Measurements from ENCODE around the gene UTP4.

Gene UTP4

GRCh38 chr16:69105501-69106361 is 26.7 kb upstream of the UTP4 start, which contains the start of gene HAS3:
Gene HAS3, plus strand, starts transcription at chr16:69105653. Its CDS starts 3,743 bp downstream, at chr16:69109396.
- no peak within 1 kb of the TSS for H2BK120ac ChIP-seq (ENCODE audit: low read depth, low read length)
- H3K4me2 ChIP-seq (ENCODE audit: insufficient read depth, low read length, poor library complexity, severe bottlenecking), result peak within 1 kb of the TSS; percentile 99
- WGBS, 2 donors (ENCODE audit: extremely low coverage in 2 of 2, insufficient read length in 2 of 2, insufficient replicate concordance in 1 of 2), result no CpG with 5 or more reads among the region's 80 CpGs
- H3K79me1 ChIP-seq (ENCODE audit: low read depth, low read length), result peaks cover 13% of the 10 kb centered on the region
- peak within 1 kb of the TSS; percentile 42 for H3K27ac ChIP-seq (replicated peaks; ENCODE audit: low read length)
- H3K9me3 ChIP-seq (replicated peaks in 1 of 2; ENCODE audit: control insufficient read depth in 2 of 2, insufficient read depth in 1 of 2, low read depth in 1 of 2, low read length in 2 of 2), result no peaks in the 10 kb centered on the region
- H3K4ac ChIP-seq (ENCODE audit: low read length), result no peak within 1 kb of the TSS
- H3K4me1 ChIP-seq (ENCODE audit: control insufficient read depth in 2 of 2, insufficient read depth in 1 of 2, low read depth in 1 of 2, low read length in 2 of 2), result peaks cover 15 to 16% of the 10 kb centered on the region in 2 donors
- peak; percentile 70 for DNase-seq (ENCODE audit: low spot score)
- H2BK12ac ChIP-seq (ENCODE audit: low read length), result peak within 1 kb of the TSS; percentile 63
- H2AFZ ChIP-seq (ENCODE audit: low read length), result peak within 1 kb of the TSS; percentile 90
- H2BK5ac ChIP-seq (ENCODE audit: low read length), result peak within 1 kb of the TSS; percentile 78
- H3K18ac ChIP-seq (ENCODE audit: low read length), result peak within 1 kb of the TSS; percentile 93
- peak within 1 kb of the TSS; percentile 86 for H3K9ac ChIP-seq (ENCODE audit: low read depth, low read length, poor library complexity)
- H3K36me3 ChIP-seq (replicated peaks in 1 of 2; ENCODE audit: control insufficient read depth in 2 of 2, insufficient read depth in 2 of 2, low read length in 2 of 2), result peaks cover 14 to 18% of the 10 kb centered on the region in 2 donors
- H3K4me3 ChIP-seq (ENCODE audit: low read length in 2 of 2), result peak within 1 kb of the TSS; percentile 63 to 86
- peak within 1 kb of the TSS; percentile 78 for H2BK15ac ChIP-seq (ENCODE audit: low read length)
- H3K27me3 ChIP-seq (ENCODE audit: control insufficient read depth in 3 of 3, insufficient read depth in 3 of 3, low read depth in 1 of 3, low read length in 3 of 3), result no peaks in the 10 kb centered on the region
- peak within 1 kb of the TSS; percentile 83 for H3K23ac ChIP-seq (ENCODE audit: low read depth, low read length, poor library complexity)
- H4K8ac ChIP-seq (ENCODE audit: low read depth, low read length), result no peak within 1 kb of the TSS
- H4K91ac ChIP-seq (ENCODE audit: low read depth, low read length, poor library complexity), result no peak within 1 kb of the TSS
- peak within 1 kb of the TSS; percentile 69 for H2AK5ac ChIP-seq (ENCODE audit: low read depth, low read length)
- peak within 1 kb of the TSS; percentile 85 for H3K14ac ChIP-seq (ENCODE audit: low read length)

DNA sequence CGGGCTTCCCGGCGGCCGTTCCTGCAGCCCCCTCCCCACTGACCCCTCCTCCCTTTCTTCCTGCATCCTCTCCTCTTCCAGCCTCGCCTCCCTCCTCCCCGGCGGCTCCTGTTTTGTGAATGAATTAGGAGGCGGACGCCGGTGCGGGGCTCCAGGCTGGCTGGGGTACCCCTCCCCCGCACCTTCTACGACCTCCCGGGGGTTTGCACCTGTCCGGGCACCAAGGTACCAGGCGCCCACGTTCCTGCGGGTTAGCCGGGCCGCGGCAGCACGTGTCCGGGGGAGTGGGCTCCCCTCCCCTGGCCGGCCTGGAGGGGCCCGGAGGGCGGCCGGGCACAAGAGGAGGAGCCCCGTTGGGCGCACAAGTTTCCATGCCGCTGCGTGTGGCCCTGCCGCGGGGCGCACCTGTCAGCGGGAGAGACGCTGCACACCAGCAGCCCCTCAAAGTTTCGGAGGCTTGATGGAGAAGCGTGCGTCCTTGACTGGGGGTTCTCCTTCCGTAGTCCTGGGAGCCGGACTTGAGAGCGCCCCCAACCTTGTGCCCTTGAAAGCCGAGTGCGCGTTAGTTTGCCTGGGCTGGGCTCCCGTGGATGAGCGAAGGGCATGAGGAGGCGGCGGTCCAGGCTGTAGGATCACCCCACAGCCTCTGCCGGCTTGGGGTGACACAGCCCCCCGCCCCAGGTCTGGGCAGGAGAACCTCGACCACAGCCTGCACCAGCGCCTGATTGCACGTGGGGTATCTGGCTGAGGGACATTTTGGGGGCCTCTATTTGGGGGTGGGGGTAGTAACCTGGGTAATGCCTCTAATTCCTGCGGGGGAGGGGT is 25.7 kb upstream of the UTP4 start:
- peak overlapping the region; percentile 87 for H3K9ac ChIP-seq (ENCODE audit: low read depth, low read length, poor library complexity)
- H3K4me3 ChIP-seq (ENCODE audit: low read length in 2 of 2), result peak overlapping the region; percentile 63 to 86
- no peaks in the 10 kb centered on the region for H3K9me3 ChIP-seq (replicated peaks in 1 of 2; ENCODE audit: control insufficient read depth in 2 of 2, insufficient read depth in 1 of 2, low read depth in 1 of 2, low read length in 2 of 2)
- H3K18ac ChIP-seq (ENCODE audit: low read length), result peak overlapping the region; percentile 93
- peak overlapping the region; percentile 78 for H2BK15ac ChIP-seq (ENCODE audit: low read length)
- H4K91ac ChIP-seq (ENCODE audit: low read depth, low read length, poor library complexity), result no peak overlapping the region
- peak overlapping the region; percentile 69 for H2AK5ac ChIP-seq (ENCODE audit: low read depth, low read length)
- H3K4me1 ChIP-seq (ENCODE audit: control insufficient read depth in 2 of 2, insufficient read depth in 1 of 2, low read depth in 1 of 2, low read length in 2 of 2), result peaks cover 13 to 16% of the 10 kb centered on the region in 2 donors
- no CpG with 5 or more reads among the region's 55 CpGs for WGBS, 2 donors (ENCODE audit: extremely low coverage in 2 of 2, insufficient read length in 2 of 2, insufficient replicate concordance in 1 of 2)
- no peaks in the 10 kb centered on the region for H3K27me3 ChIP-seq (ENCODE audit: control insufficient read depth in 3 of 3, insufficient read depth in 3 of 3, low read depth in 1 of 3, low read length in 3 of 3)
- peak overlapping the region; percentile 99 for H3K4me2 ChIP-seq (ENCODE audit: insufficient read depth, low read length, poor library complexity, severe bottlenecking)
- peak overlapping the region; percentile 29 for H3K23ac ChIP-seq (ENCODE audit: low read depth, low read length, poor library complexity)
- H3K27ac ChIP-seq (replicated peaks; ENCODE audit: low read length), result no peak overlapping the region
- H3K79me1 ChIP-seq (ENCODE audit: low read depth, low read length), result peaks cover 16% of the 10 kb centered on the region
- peak overlapping the region; percentile 41 for H2BK120ac ChIP-seq (ENCODE audit: low read depth, low read length)
- peak overlapping the region; percentile 90 for H2AFZ ChIP-seq (ENCODE audit: low read length)
- peak overlapping the region; percentile 39 for H2BK5ac ChIP-seq (ENCODE audit: low read length)
- no peak overlapping the region for H4K8ac ChIP-seq (ENCODE audit: low read depth, low read length)
- no peak overlapping the region for H2BK12ac ChIP-seq (ENCODE audit: low read length)
- H3K36me3 ChIP-seq (replicated peaks in 1 of 2; ENCODE audit: control insufficient read depth in 2 of 2, insufficient read depth in 2 of 2, low read length in 2 of 2), result peaks cover 20 to 26% of the 10 kb centered on the region in 2 donors
- peak overlapping the region; percentile 32 for H3K14ac ChIP-seq (ENCODE audit: low read length)
- DNase-seq (ENCODE audit: low spot score), result peak; percentile 51
- no peak overlapping the region for H3K4ac ChIP-seq (ENCODE audit: low read length)

GRCh38 chr16:69107316-69107962 is 25.0 kb upstream of the UTP4 start:
- Histone ChIP-seq H3K9me3 (replicated peaks in 1 of 2; ENCODE audit: control insufficient read depth in 2 of 2, insufficient read depth in 1 of 2, low read depth in 1 of 2, low read length in 2 of 2) (no peaks in the 10 kb centered on the region), H3K27me3 (ENCODE audit: control insufficient read depth in 3 of 3, insufficient read depth in 3 of 3, low read depth in 1 of 3, low read length in 3 of 3) (no peaks in the 10 kb centered on the region), H3K79me1 (ENCODE audit: low read depth, low read length) (peaks cover 18% of the 10 kb centered on the region), H2BK120ac (ENCODE audit: low read depth, low read length) (no peak overlapping the region), H3K36me3 (replicated peaks in 1 of 2; ENCODE audit: control insufficient read depth in 2 of 2, insufficient read depth in 2 of 2, low read length in 2 of 2) (peaks cover 26 to 32% of the 10 kb centered on the region in 2 donors), H3K4me1 (ENCODE audit: control insufficient read depth in 2 of 2, insufficient read depth in 1 of 2, low read depth in 1 of 2, low read length in 2 of 2) (peaks cover 13 to 16% of the 10 kb centered on the region in 2 donors), H3K18ac (ENCODE audit: low read length) (peak overlapping the region; percentile 93), H3K9ac (ENCODE audit: low read depth, low read length, poor library complexity) (peak overlapping the region; percentile 87), H4K91ac (ENCODE audit: low read depth, low read length, poor library complexity) (no peak overlapping the region), H3K27ac (replicated peaks; ENCODE audit: low read length) (no peak overlapping the region), H3K14ac (ENCODE audit: low read length) (no peak overlapping the region), H2BK15ac (ENCODE audit: low read length) (peak overlapping the region; percentile 78), H2AFZ (ENCODE audit: low read length) (no peak overlapping the region), H3K4me2 (ENCODE audit: insufficient read depth, low read length, poor library complexity, severe bottlenecking) (peak overlapping the region; percentile 99), H2BK5ac (ENCODE audit: low read length) (no peak overlapping the region), H3K4me3 (ENCODE audit: low read length in 2 of 2) (peak overlapping the region; percentile 16 to 86), H3K23ac (ENCODE audit: low read depth, low read length, poor library complexity) (peak overlapping the region; percentile 29), H2BK12ac (ENCODE audit: low read length) (no peak overlapping the region), H2AK5ac (ENCODE audit: low read depth, low read length) (peak overlapping the region; percentile 69), H3K4ac (ENCODE audit: low read length) (no peak overlapping the region), H4K8ac (ENCODE audit: low read depth, low read length) (no peak overlapping the region)
- peak; percentile 37 for DNase-seq (ENCODE audit: low spot score)
- no CpG with 5 or more reads among the region's 52 CpGs for WGBS, 2 donors (ENCODE audit: extremely low coverage in 2 of 2, insufficient read length in 2 of 2, insufficient replicate concordance in 1 of 2)

Measured in neuronal stem cell (in vitro differentiated cells).